Transverse colon (tissue), 3 donors: ENCODE results near the gene RELL1.

Source experiments
- EP300 ChIP-seq: sonication (generic); formaldehyde crosslinking; IDR thresholded peaks from one replicate; pipeline ENCODE4 v1.6.1; 2017; ENCODE audit warnings: antibody characterized with exemption, low read depth
- TF ChIP-seq, protein P1 (sequence below), 5 experiments: fragments of 200-600 bp in 3 of 5; fragments of 450-650 bp in 2 of 5; sonication (generic) in 3 of 5; IDR thresholded peaks; 1 replicate in 2 of 5; 2 replicates in 3 of 5; pipeline ENCODE4 v1.5.1; 2016 to 2017; ENCODE audit warnings: antibody characterized with exemption in 5 of 5, inconsistent platforms in 3 of 5, mild to moderate bottlenecking in 2 of 5, moderate library complexity in 1 of 5

DNA sequence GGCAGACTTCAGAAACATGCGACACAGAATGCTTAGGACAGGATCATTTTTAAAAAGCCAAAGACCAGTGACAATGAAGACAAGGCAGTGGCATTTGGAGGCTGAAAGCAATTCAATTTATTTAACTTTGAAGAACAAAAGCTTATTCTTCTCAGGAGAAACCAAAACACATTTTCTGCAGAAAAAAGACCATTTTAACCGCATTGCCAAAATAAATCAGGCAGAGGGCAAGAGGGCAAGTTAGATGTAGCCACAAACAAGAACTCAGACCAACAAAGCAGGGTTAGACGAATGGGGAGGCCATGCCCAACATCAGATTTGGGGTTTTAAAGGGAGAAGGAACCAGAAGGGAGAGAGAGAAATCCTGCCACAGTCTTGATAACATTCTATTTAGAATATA lies 58.9 kb downstream of the RELL1 start:
- TF ChIP-seq, protein P1, sequence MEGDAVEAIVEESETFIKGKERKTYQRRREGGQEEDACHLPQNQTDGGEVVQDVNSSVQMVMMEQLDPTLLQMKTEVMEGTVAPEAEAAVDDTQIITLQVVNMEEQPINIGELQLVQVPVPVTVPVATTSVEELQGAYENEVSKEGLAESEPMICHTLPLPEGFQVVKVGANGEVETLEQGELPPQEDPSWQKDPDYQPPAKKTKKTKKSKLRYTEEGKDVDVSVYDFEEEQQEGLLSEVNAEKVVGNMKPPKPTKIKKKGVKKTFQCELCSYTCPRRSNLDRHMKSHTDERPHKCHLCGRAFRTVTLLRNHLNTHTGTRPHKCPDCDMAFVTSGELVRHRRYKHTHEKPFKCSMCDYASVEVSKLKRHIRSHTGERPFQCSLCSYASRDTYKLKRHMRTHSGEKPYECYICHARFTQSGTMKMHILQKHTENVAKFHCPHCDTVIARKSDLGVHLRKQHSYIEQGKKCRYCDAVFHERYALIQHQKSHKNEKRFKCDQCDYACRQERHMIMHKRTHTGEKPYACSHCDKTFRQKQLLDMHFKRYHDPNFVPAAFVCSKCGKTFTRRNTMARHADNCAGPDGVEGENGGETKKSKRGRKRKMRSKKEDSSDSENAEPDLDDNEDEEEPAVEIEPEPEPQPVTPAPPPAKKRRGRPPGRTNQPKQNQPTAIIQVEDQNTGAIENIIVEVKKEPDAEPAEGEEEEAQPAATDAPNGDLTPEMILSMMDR (IDR thresholded peaks at IDR 0.05) = no peak
- no peak for TF ChIP-seq EP300
